ENCODE measurements around the gene FPGS. TPM values are rescaled to one million over a fixed set of nuclear protein-coding genes. Genes with fewer than 3 reads are reported as not detected.
A peak's percentile ranks its signal among the peaks of the same experiment; 100 is the strongest.

Gene FPGS
- total RNA-seq, 4 donors from 2014 or later = 38.2 to 52.0 (median 47.0) TPM

GRCh38 chr9:127792417-127793031 lies 10.2 kb upstream of the FPGS start:
- 74 to 76% methylated on average over 7 of the region's 7 CpGs for WGBS, 2 donors
- H3K4me1 ChIP-seq = peaks cover 15 to 85% (median 20%) of the 10 kb centered on the region in 3 donors
- peak overlapping the region in 2 of 4 donors; percentile 39 to 67 for H3K27ac ChIP-seq
- no peaks in the 10 kb centered on the region for H3K9me3 ChIP-seq
- TF ChIP-seq CTCF (IDR thresholded peaks at IDR 0.05) (no peak), POLR2A (IDR thresholded peaks at IDR 0.05) (no peak)
- no peak overlapping the region for H3K4me3 ChIP-seq
- H3K36me3 ChIP-seq = peaks cover 35 to 61% (median 44%) of the 10 kb centered on the region in 3 donors
- intact Hi-C loops (cut with DNase I) = no loop called here
- H3K27me3 ChIP-seq = no peaks in the 10 kb centered on the region
- DNase-seq = no peak

- Histone ChIP-seq H3K9me3 (no peaks in the 10 kb centered on the region), H3K4me1 (peaks cover 14 to 80% (median 15%) of the 10 kb centered on the region in 3 donors), H3K36me3 (peaks cover 28 to 54% (median 37%) of the 10 kb centered on the region in 3 donors), H3K27me3 (no peaks in the 10 kb centered on the region), H3K27ac (peak overlapping the region in 3 of 4 donors; percentile 52 to 67 (median 65)), H3K4me3 (no peak overlapping the region)
- DNase-seq = no peak
- WGBS, 2 donors = 73 to 83% methylated on average over 7 of the region's 8 CpGs
- intact Hi-C loops (cut with DNase I) = no loop called here
- TF ChIP-seq POLR2A (IDR thresholded peaks at IDR 0.05) = no peak
- no peak for TF ChIP-seq CTCF (IDR thresholded peaks at IDR 0.05)
Measured at GRCh38 chr9:127793093-127793708, 9.5 kb upstream of the FPGS start.

- 67 to 86% methylated on average over 10 to 11 of the region's 14 CpGs for WGBS, 2 donors
- Histone ChIP-seq H3K4me1 (peaks cover 12 to 70% (median 15%) of the 10 kb centered on the region in 3 donors), H3K9me3 (no peaks in the 10 kb centered on the region), H3K36me3 (peaks cover 18 to 44% (median 27%) of the 10 kb centered on the region in 3 donors), H3K27ac (peak overlapping the region; percentile 7 to 67 (median 38)), H3K27me3 (no peaks in the 10 kb centered on the region), H3K4me3 (no peak overlapping the region)
- intact Hi-C loops (cut with DNase I) = no loop called here
- TF ChIP-seq POLR2A (IDR thresholded peaks at IDR 0.05) (no peak), CTCF (IDR thresholded peaks at IDR 0.05) (no peak)
- DNase-seq = no peak
Measured at GRCh38 chr9:127794001-127794791, 8.5 kb upstream of the FPGS start.

DNA sequence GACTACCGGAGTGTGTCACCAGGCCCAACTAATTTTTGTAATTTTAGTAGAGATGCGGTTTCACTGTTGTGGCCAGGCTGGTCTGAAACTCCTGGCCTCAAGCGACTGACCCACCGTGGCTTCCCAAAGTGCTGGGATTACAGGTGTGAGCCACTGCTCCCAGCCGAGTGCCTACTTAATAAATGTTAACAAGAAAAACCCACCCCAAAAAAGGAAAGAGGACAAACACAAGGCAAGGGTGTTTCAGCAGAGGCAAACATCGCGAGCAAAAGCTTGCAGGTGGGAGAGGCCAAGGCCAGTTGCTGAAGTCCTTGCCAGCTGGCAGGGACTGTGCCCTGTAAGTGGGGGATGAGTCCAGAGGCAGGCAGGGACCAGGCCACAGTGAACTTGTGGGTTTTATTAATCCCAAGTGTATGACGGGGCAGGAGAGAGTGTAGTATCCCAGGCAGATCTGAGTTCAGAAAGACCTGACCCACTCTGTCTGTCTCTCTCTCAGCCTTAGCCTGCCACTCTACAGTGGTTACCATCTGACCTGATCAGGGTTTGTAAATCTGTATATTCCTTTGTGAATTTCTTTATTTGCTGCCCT lies 6.4 kb upstream of the FPGS start:
- Histone ChIP-seq H3K27ac (peak overlapping the region in 2 of 4 donors; percentile 7 to 44), H3K36me3 (peaks cover 4 to 23% (median 6%) of the 10 kb centered on the region in 3 donors), H3K9me3 (no peaks in the 10 kb centered on the region), H3K4me3 (no peak overlapping the region), H3K4me1 (peaks cover 12 to 60% (median 18%) of the 10 kb centered on the region in 3 donors), H3K27me3 (no peaks in the 10 kb centered on the region)
- WGBS, 2 donors = 48 to 49% methylated on average over 2 to 7 of the region's 8 CpGs
- DNase-seq = no peak
- intact Hi-C loops (cut with DNase I) = no loop called here
- no peak for TF ChIP-seq CTCF (IDR thresholded peaks at IDR 0.05)
- TF ChIP-seq POLR2A (IDR thresholded peaks at IDR 0.05) = no peak
